Measurements from ENCODE around the gene BCR.

BCR gene

GRCh38 chr22:23277583-23278295, 97.4 kb downstream of the BCR start:
- DNase-seq: no peak

DNA sequence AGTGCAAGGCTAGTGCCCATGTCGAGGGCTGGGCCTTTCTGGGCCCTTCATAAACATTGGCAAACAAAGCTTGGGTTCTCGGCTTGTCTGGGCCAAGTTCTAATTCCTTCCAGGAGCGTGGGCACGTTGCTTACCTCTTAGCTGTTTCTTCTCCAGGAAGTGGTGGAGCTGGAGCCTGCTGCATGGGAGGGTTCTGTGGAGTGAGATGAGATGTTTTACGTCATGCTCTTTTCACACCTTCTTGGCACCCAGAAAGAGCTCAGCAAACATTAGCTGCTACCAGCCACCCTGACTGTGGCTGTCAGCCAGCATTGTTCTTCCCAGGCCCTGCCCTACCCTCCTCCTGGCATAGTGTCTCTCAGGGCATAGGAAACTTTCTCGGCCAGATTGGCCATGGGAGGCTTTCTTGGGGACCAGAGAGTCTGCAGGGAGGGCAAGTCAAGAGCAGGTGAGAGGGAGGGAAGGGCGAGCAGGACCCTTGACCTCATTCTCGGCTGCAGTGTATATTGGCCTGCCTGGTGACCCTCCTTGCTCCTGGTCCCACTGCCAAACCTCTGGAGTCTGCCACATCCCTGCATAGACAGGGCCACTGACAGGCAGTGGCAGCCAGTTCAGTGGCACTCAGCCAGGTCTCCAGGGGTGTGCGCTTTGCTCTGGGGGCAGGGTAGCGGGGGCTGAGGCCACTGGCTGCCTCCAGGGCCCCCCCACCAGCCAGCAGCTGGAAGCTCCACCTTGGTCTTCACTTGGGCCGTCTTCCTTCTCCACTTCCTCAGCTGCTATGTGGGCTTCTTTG, 98.8 kb downstream of the BCR start:
- no peak for DNase-seq

- DNase-seq: no peak
These were observed 99.5 kb downstream of the BCR start for GRCh38 chr22:23279781-23280180.

- no peak for DNase-seq
These were observed 100.2 kb downstream of the BCR start for GRCh38 chr22:23280356-23281052.

DNA sequence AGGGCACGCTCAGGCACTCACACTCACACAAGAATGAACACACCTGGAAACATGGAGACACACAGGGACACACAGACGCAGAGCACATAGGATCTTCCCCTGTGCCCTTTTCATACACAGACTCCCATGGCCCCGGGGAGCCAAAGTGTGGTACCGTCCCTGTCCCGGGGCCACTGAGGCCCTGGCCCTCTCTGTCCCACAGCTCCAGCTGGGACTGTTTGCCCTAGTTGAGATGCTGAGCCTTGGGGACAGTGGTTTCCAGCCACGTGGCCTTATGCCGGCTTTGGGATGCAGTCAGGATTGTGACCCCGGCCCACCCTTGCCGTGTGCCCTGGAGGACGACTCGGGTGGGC, 100.7 kb downstream of the BCR start:
- no peak for DNase-seq

- DNase-seq: peak; percentile 86
These were observed 101.2 kb downstream of the BCR start for GRCh38 chr22:23281406-23282088.

- DNase-seq: no peak
These were observed 101.8 kb downstream of the BCR start for GRCh38 chr22:23282089-23282501.

DNA sequence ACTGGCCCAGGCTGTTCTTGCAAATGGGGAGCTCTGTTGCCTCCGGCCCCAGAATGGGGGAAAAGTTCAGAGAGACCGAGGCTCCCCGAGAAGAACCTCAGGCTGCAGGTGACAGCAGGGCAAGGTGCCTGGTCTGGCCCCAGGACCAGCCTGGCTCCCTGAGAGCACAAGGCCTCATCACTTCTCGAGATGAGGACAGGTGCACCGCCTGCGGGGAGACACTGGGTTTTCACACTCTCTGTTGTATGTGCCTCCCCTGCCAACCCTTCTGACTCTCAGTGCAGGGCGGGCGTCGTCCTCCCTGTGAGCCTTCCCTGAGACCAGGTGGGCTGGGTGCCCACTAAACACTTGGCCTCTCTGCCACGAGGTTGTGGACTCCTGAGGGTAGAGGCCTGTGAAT, 102.2 kb downstream of the BCR start:
- DNase-seq: no peak

- no peak for DNase-seq
These were observed 102.7 kb downstream of the BCR start for GRCh38 chr22:23282986-23283385.

DNA sequence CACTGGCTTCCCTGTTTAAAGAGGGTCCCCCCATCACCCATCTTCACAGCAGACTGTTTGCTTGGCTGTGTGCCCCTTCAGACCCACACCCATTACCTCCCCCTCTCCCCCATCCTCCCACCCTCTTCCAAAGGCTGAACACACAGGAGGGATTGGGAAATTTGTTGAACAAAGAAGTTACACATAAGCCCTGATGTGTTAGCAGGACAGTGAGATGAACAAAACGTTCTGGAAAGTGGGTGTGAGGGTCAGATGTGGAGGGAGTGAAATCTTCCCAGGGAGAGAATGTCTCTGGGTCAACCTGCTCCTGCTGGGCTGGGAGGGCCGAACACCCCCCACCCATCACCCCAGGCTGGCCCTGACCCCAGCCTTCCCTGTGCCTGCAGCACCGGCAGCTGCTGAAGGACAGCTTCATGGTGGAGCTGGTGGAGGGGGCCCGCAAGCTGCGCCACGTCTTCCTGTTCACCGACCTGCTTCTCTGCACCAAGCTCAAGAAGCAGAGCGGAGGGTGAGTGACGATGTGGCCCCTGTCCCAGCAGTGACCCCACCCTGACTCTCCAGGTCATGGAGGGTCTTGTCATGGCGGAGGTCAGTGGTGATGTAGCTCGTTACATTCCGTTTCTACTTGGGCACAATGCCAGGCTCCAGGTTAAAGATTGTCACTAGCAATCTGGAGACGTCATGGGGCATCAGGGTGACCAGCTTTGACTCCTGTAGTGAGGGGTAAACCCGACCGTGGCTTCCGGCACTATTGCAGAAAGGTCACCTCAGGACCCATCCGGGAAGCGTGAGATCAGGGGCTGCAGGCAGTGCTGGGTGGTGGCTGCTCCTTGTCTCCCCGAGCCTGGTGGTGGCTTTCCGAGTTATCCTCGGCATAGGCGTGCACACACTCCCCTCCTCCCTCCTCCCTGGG, 103.5 kb downstream of the BCR start:
- no peak for DNase-seq

DNA sequence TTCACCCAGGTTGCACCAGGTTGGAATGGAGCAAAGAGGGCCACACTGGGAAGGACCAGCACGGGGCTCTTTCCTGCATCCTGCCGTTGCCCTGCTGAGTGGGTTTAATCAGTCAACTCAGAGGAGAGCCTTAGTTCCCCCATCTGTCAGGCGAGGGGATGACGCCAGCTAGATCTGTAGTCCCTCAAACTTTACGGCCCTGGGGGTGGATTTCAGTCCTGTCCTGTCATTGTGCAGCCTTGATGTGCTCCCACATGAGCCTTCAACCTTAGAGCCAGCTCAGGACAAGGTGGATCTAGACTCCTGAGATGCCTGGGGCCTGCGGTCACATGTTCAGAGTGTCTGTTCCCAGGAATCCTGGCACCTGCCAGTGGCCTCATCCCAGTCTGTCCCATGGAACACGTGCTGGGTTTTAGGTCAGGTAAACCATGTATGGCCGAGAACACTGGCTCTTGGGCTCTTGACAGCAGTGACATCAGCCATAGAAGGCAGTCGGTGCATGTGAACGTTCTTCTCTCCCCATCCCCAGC, 104.3 kb downstream of the BCR start:
- DNase-seq: no peak

DNA sequence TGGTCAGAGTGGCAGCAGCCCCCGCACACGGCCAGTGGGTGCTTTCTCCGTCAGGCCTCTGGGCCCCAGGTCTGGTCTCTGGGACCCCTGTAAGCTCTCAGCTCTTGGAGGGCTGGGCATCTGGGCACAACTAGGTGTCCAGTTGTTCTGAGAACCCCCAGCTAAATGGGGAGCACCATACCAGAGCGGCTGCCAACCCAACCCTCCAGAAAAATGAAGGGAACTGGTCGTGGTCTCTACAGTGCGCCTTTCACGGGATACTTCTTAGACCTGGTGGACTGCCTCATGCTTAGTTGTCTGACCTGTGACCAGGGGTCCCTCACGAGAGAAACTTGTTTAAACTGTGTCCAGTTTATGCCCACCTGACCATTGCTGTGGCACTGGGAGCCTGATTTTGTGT, 104.9 kb downstream of the BCR start:
- DNase-seq: no peak

DNA sequence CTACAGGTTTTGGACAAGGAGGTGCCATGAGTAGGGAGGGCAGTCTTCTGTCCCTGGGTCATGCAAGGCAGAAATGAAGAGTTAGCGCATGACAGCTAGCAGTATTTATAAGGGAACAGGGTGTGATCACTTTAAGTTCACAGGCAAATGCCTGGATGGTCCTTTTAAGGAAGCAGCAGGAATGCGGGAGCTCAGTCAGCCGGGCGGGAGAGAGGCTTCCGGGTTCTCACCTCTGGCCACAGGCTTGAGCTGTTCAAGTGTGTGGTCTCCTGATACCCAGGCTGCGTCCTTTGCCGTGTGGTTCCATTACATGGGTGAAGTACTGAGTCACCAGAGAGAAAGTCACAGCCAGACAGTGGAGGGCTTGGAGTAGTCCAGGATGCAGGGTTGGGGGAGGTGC, 105.4 kb downstream of the BCR start:
- no peak for DNase-seq

GRCh38 chr22:23286296-23286695, 106.0 kb downstream of the BCR start:
- DNase-seq: no peak

GRCh38 chr22:23287136-23288095, 107.1 kb downstream of the BCR start:
- no peak for DNase-seq

DNA sequence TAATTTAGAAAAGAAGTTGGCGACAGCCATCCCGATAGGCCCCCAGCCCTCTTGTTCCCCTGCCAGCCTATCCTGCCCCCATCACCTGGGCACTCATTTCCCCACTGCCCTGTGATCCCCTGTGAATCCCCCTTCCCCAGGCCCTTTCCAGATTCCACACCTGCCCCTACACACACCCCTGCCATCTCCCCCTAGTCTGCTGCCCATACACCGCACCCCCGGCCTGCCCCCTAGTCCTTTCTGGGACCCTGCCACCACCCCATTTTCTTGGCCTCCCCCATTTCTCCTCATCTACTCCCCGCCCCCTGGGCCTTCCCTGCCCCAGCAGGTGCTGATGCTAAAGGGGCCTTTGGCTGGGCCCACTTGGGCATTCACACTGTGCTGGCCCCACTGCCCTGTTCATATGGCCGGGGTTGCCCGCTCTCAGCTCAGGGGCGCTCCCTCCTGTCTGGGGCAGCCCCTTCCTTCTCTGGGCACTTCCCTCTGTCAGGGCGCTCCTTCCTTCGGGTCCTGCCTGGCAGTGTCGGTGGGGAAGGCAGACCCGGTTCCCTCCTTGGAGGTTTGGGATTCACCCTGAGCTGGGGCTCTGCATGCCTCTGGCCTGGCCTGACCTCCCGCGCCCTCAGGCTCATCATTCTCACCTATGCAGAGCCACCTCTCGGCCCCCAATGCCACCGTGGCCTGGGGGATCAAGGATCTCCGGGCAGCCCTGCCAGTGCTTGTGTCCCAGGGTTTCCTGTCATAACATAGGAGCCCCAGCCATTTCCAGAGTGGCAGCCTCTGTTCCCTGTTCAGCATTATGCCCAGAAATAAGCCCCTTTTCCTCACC, 108.2 kb downstream of the BCR start:
- DNase-seq: no peak

DNA sequence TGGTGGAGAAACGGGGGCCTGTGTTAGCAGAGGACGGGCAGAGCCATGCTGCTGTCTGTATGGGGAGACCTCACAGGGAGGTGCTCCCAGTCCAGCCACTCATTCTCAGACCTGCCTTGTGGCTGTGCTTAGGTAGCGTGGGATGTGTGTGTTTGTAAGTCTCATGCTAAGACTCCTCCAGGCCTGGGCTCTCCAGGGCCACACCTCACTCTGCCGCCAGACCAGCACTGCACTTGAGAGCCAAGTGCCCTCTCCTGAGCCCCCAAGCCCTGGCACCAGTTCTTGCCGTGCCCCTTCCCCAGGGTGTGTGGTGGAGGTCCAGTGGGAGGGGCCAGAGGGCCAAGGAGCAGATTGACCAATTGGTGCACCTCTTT, 108.8 kb downstream of the BCR start:
- DNase-seq: no peak

- DNase-seq: peak; percentile 71
These were observed 109.8 kb downstream of the BCR start for GRCh38 chr22:23289851-23290724.
